GM21390 (cell line): Measurements from ENCODE around the gene BLID.

ENCODE experiments used
- ATAC-seq: cut with Tn5 transposase; IDR thresholded peaks from one replicate; pipeline ENCODE4 v1.9.1; 2021; ENCODE audit not compliant: unreplicated experiment

The BLID gene

DNA sequence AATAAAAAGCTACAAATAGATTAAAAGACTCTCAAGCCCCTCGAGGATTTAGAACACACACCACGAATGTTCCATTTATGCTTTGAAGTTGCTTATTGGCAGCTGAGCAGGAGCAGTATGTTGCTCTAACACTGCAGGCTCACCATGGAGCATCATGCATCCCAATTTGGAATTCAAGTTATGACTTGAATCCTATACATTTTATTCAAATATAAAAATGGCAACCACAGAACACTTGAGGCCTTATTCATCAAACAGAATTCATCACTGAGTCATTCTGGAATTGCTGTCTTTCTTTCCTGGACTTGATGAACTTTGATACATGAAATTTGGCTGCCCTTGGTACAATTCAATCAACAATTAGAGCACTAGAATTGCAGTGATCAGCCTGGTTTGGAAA is 24.5 kb upstream of the BLID start:
- no peak for ATAC-seq

DNA sequence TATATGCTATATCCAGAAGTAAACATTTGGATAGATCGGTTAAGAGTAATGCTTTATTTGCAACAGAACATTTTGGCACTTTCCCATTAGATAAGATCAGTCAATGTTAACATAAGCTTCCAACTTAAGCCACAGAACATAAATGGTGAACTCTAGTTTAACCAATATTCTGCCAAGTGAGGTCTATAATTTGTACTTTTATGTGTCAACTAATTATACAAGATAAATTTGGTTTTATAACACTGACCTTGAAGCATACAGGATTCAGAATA is 23.5 kb upstream of the BLID start:
- ATAC-seq, result no peak

DNA sequence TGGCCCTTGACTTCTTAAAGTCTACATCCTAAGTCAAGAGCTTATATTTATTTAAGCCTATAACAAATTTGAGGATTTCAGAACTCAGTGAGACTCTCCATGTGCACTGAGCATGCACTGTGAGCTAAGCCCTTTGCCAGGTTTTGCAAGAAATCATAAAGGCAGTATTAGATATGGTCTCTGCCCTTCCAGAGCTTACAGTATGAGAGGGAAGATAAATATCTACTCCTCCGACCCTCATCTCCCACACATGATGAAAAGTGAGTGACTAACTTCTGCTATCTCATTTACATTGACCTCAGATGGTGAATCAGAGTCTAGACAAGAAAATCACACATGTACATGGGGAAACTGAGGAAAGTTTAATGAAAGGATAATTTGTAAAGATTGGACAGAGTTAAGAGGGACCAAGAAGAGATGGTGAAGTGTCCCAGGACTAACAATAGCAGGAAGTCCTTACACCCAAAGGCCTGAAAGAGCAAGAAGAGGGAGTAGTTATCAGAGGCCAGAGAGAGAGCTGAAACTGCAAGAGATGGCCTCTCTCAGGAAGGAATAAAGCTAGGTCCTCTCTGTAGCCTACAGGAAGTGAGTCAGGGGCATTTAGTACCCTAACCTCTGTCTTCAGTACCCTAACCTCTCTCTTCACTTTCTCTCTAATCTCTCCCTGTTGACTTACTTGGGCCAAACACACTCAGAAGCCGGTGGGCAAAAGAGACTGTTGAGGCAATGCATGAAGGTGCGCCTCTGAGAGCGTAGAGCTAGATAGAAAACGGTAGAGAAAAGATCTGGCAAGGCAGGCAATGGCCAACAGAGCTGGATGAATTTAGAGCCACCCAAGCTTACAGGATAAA is 23.0 kb upstream of the BLID start:
- ATAC-seq, result no peak

DNA sequence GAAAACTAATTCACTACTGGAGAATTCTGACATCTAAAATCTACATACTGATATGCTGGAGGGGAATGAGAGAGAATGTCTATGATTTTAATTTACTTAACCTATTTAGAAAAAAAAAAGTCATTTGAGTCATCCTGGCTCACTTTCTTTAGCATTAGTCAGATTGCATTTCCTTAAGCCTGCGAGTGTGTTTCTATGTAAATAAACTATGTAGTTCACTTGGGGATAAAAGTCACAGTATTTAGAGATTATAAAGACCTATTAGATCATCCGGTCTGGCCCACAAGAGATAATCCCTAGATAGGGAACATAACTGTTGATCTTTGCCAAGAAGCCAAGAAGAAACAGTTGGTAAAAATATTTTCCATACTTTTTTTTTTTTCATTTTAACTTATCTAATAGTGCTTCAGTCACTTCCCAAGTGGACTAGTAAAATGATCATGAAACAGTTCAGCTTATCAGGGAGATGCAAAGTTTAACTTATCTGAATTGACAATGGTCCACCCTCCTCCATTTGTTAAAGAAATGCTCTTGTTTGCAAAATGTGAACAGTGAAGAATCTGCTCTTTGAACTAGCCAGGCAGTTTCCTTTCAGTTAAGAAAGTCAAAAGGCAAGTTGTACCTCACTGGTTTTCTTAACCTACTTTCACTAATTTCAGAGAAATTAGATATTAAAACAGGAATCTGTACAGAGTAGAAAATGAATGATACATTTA is 21.2 kb upstream of the BLID start:
- ATAC-seq, result no peak

- ATAC-seq, result no peak
Observed at GRCh38 chr11:122131126-122131525, 15.1 kb upstream of the BLID start.

DNA sequence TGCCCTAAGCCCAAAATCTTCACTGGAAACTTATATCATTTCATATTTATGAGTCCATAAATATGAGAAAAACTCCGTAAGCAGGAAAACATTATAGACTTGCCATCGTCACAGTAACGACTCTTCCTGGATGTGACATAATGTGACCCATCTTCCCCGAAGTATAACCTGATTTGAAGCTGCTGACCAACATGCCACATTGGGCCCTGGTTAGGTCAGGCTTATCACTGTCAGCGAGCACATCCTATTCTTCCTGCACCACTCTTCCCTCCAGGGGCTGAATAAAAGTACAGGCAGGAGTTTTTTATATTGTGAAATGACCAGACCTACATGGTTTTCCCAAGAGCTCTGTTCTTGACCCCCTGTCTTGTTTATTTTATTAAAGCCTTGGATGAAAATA is 12.1 kb upstream of the BLID start:
- no peak for ATAC-seq

DNA sequence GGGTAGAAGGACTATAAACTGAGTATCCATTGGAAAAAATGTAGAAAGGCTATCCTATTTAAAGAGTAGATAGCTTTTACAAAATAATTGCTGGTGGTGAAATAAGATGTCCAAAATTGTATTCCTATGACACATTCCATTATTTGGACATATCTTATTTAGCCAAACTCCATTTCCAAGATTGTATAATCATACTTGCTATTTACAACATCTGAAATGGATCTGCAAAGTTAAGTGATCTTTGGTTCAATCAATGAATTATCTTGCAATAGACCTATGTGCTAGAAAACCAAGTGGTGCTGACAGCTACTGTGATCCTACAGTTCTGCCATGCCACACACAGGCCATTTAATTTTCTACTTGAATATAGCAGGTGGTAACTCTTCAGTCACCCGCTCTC is 11.0 kb upstream of the BLID start:
- ATAC-seq, result no peak

GRCh38 chr11:122126024-122126688 is 10.1 kb upstream of the BLID start:
- ATAC-seq, result no peak

GRCh38 chr11:122123263-122123929 is 7.4 kb upstream of the BLID start:
- no peak for ATAC-seq

DNA sequence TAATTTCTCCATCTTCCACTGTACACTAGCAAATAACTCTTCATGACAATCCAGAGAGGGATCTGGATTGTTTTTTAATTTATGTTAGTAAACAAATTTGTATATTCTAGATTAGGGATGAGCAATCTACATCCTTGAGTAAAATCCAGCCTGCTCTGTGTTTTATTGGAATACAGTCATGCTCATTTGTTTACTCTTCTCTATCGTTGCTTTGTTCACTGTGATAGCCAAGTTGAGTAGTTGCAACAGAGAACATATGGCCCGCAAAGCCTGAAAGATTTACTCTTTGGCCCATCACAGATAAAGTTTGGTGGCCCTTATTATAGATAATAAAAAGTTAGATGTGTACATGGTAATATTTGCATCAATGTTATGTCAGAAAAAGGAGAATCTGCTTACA is 6.2 kb upstream of the BLID start:
- ATAC-seq, result no peak

GRCh38 chr11:122120096-122120495 is 4.1 kb upstream of the BLID start:
- no peak for ATAC-seq

DNA sequence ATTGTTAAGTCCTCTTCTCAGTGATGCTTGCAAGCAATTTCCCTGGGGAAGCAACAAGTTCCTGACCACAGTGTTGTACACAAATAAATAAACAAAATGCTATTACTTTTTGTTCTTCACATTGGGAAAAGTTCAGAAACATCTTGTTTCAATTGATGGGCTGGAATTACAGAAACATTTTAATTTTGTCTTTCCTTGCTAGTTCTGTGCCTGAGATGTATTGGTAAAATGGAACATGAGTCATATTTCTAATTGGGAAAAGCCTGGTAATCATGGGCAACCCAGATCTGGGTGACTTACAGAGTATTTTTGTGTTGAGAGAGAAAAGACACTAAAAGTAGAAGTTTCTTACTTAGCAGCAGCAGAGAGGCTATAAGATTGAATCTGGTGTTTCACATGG is 576 bp upstream of the BLID start:
- no peak for ATAC-seq

DNA sequence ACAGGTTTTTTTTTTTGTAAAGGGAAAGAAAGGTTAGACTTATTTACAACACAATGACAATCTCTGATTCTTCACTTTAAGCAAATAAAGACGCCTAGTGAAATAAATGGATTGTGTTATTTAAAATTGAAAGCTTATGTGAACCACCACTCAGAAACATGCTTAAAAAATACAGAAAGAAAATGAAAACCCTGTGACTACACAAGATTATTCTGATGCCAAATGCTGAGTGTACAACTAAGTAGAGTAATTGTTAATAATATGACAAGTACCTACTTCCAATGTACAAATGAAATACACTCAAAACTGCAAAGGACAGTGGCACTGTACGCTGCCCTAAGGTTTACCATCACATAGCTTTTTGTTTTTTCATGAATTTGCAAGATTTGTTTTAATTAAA is 1.0 kb downstream of the BLID start:
- no peak for ATAC-seq

- no peak for ATAC-seq
Observed at GRCh38 chr11:122113836-122114825, 1.9 kb downstream of the BLID start.

- ATAC-seq, result no peak
Observed at GRCh38 chr11:122112470-122113365, 3.3 kb downstream of the BLID start.

DNA sequence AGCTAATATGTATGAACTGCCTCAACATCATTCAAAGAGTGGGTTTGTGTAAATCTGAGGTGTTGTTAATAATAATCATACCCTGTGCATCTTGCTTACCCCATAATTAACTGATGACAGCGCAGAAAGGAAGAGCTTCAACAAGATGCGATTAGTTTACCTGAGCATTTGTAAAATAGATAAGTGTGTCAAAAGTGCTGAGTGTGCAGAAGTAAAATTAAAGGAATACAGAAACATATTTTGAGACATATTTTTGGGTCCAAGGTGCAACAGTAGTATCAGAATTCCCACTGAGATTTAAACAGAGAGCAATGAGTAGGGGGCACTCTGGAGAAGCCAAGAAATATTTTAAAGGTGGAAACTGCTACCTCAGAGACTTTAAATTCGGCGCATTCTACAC is 6.1 kb downstream of the BLID start:
- no peak for ATAC-seq

DNA sequence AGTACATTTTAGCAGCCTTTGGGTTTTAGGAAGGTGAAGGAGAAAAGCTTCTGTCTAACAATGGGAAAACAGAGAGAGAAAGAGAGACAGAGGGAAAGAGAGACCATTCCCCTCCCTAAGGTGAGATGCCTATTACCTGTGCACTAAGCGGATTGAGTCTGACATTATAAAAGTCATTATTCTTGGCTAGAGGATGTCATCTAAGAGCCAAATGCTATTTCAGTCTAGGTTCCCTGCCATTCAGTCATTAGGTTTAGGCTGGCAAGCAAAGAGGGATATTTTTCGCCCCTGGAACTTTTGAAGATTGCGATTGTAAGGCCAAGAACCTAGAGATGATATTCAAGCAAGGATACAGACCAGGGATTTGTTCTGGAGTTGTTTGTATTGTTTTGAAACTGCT is 7.2 kb downstream of the BLID start:
- no peak for ATAC-seq

DNA sequence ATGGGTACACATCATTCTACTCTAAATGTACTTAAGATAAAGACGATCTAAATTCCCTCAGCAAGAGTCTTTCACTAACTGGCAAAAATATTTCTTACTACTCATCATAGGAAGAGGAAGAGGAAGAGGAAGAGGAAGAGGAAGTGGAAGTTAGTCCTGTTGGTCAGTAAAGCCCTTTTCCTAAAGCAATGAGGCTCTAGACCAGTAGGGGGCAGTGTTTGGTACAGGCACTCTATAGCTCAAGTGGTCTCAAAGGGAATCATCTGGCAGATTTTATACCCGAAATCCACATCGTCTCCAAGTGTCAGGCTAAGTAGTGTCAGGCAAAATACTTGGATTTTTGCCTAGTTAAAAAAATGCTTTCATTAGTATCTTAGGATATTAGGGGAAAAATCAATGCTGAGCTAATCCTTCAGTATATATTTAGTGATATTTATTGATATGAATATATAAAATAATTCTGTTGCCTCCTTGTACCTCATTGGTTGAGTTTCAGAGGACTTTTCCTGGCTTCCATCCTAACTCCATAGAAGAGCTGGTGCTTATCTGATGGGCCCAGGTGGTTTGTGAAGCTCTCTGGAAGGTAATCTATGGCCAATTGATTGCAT is 7.7 kb downstream of the BLID start:
- ATAC-seq, result peak; percentile 63

DNA sequence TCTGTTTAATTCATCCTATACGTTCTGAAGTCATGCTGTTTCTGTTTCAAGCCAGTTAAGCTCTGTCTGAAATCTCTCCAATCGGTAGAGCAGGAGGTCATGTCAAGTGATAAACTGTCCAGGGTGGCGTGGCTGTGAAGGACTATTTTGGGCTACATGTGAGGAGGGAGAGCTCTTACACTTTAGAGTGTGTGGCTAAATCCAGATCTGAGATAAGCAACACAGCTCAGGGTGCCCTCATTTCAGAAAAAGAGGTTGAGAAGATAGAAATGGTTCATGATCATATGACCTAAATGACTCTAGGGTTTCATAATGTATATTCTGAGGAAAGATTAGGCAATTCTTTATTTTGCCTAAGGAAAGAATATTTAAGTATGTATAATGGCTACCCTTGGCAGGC is 8.4 kb downstream of the BLID start:
- ATAC-seq, result no peak
